ENCODE results near the gene HSDL2.
A peak's percentile ranks its signal among the peaks of the same experiment; 100 is the strongest.

Gene HSDL2

GRCh38 chr9:112339886-112340285, 40.0 kb upstream of the HSDL2 start:
- Histone ChIP-seq H3K79me2 (ENCODE audit: insufficient read depth, low read length) (no peaks in the 10 kb centered on the region), H3K27me3 (ENCODE audit: insufficient read depth, low read length, poor library complexity, severe bottlenecking) (no peaks in the 10 kb centered on the region), H3K4me1 (ENCODE audit: insufficient read depth, low read length, poor library complexity, severe bottlenecking) (no peaks in the 10 kb centered on the region), H3K9me2 (replicated peaks; ENCODE audit: low read depth, low read length) (no peaks in the 10 kb centered on the region), H3K4me2 (ENCODE audit: low read depth, low read length, poor library complexity, severe bottlenecking) (no peak overlapping the region), H3F3A (ENCODE audit: low read depth) (no peaks in the 10 kb centered on the region), H3K36me3 (ENCODE audit: insufficient read depth, low read length) (no peaks in the 10 kb centered on the region), H3K9me3 (ENCODE audit: insufficient read depth, low read depth, low read length) (no peaks in the 10 kb centered on the region), H4K20me1 (ENCODE audit: insufficient read depth, low read length, poor library complexity, severe bottlenecking) (no peaks in the 10 kb centered on the region), H3K4me3 (ENCODE audit: low read length, poor library complexity, severe bottlenecking) (no peak overlapping the region), H3K9ac (ENCODE audit: low read depth, low read length, poor library complexity, severe bottlenecking) (no peak overlapping the region), H2AFZ (ENCODE audit: low read length) (no peak overlapping the region)
- TF ChIP-seq CTCF (conservative IDR thresholded peaks at IDR 0.05; ENCODE audit: low read length), result no peak
- TF ChIP-seq EZH2phosphoT487 (IDR thresholded peaks at IDR 0.05; ENCODE audit: borderline replicate concordance), result no peak

DNA sequence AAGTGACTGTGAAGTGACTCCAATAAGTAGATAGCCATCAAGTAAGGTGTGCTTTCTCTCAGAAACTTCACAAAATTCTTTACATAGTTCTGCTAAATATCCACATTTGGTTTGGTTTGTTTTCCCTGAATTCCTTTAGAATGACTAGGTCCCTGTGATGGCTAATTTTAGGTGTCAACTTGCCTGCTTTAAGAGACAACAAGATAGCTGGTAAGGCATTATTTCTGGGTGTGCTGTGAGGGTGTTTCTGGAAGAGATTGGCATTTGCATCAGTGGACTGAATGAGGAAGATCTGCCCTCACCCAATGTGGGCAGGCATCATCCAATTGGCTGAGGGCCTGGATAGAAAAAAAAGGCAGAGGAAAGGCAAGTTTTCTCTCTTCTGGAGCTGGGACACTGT, 38.2 kb upstream of the HSDL2 start:
- Histone ChIP-seq H3K4me2 (ENCODE audit: low read depth, low read length, poor library complexity, severe bottlenecking) (no peak overlapping the region), H3K36me3 (ENCODE audit: insufficient read depth, low read length) (no peaks in the 10 kb centered on the region), H4K20me1 (ENCODE audit: insufficient read depth, low read length, poor library complexity, severe bottlenecking) (no peaks in the 10 kb centered on the region), H3K27me3 (ENCODE audit: insufficient read depth, low read length, poor library complexity, severe bottlenecking) (no peaks in the 10 kb centered on the region), H3K4me3 (ENCODE audit: low read length, poor library complexity, severe bottlenecking) (no peak overlapping the region), H3K79me2 (ENCODE audit: insufficient read depth, low read length) (no peaks in the 10 kb centered on the region), H3F3A (ENCODE audit: low read depth) (no peaks in the 10 kb centered on the region), H2AFZ (ENCODE audit: low read length) (peak overlapping the region; percentile 29; the same call in 1 of the 2 replicates), H3K9me2 (replicated peaks; ENCODE audit: low read depth, low read length) (no peaks in the 10 kb centered on the region), H3K4me1 (ENCODE audit: insufficient read depth, low read length, poor library complexity, severe bottlenecking) (no peaks in the 10 kb centered on the region), H3K9me3 (ENCODE audit: insufficient read depth, low read depth, low read length) (no peaks in the 10 kb centered on the region), H3K9ac (ENCODE audit: low read depth, low read length, poor library complexity, severe bottlenecking) (no peak overlapping the region)
- TF ChIP-seq EZH2phosphoT487 (IDR thresholded peaks at IDR 0.05; ENCODE audit: borderline replicate concordance), result no peak
- no peak for TF ChIP-seq CTCF (conservative IDR thresholded peaks at IDR 0.05; ENCODE audit: low read length)

GRCh38 chr9:112348257-112349007, 31.5 kb upstream of the HSDL2 start:
- no peak for TF ChIP-seq CTCF (conservative IDR thresholded peaks at IDR 0.05; ENCODE audit: low read length)
- no peak for TF ChIP-seq EZH2phosphoT487 (IDR thresholded peaks at IDR 0.05; ENCODE audit: borderline replicate concordance)
- Histone ChIP-seq H2AFZ (ENCODE audit: low read length) (peak overlapping the region; percentile 43), H3K27me3 (ENCODE audit: insufficient read depth, low read length, poor library complexity, severe bottlenecking) (peaks cover 23% of the 10 kb centered on the region), H3F3A (ENCODE audit: low read depth) (no peaks in the 10 kb centered on the region), H3K9me3 (ENCODE audit: insufficient read depth, low read depth, low read length) (no peaks in the 10 kb centered on the region), H3K4me3 (ENCODE audit: low read length, poor library complexity, severe bottlenecking) (peak overlapping the region; percentile 59), H3K9me2 (replicated peaks; ENCODE audit: low read depth, low read length) (no peaks in the 10 kb centered on the region), H3K79me2 (ENCODE audit: insufficient read depth, low read length) (no peaks in the 10 kb centered on the region), H3K36me3 (ENCODE audit: insufficient read depth, low read length) (no peaks in the 10 kb centered on the region), H3K4me1 (ENCODE audit: insufficient read depth, low read length, poor library complexity, severe bottlenecking) (no peaks in the 10 kb centered on the region), H3K4me2 (ENCODE audit: low read depth, low read length, poor library complexity, severe bottlenecking) (peak overlapping the region; percentile 52), H3K9ac (ENCODE audit: low read depth, low read length, poor library complexity, severe bottlenecking) (no peak overlapping the region), H4K20me1 (ENCODE audit: insufficient read depth, low read length, poor library complexity, severe bottlenecking) (no peaks in the 10 kb centered on the region)

Measured in Loucy (cell line).